ENCODE data around the gene IRGC.

GRCh38 chr19:43727593-43727853 is 11.6 kb downstream of the IRGC start:
- TF ChIP-seq E2F5 (CRISPR knock-in tag; IDR thresholded peaks at IDR 0.05) (no peak), ERG (CRISPR knock-in tag; IDR thresholded peaks at IDR 0.05) (no peak), CTCF (IDR thresholded peaks at IDR 0.05) (no peak), CREB1 (CRISPR knock-in tag; IDR thresholded peaks at IDR 0.05) (no peak), E2F1 (CRISPR knock-in tag; IDR thresholded peaks at IDR 0.05) (no peak), ATF3 (CRISPR knock-in tag; conservative IDR thresholded peaks at IDR 0.05) (no peak), ZNF138 (CRISPR knock-in tag; conservative IDR thresholded peaks at IDR 0.05) (no peak), RELA (CRISPR knock-in tag; IDR thresholded peaks at IDR 0.05; ENCODE audit: borderline replicate concordance) (no peak), FOXP1 (CRISPR knock-in tag; IDR thresholded peaks at IDR 0.05; ENCODE audit: borderline replicate concordance) (no peak), SMAD4 (CRISPR knock-in tag; IDR thresholded peaks at IDR 0.05) (no peak), MAX (CRISPR knock-in tag; IDR thresholded peaks at IDR 0.05) (no peak), MLX (CRISPR knock-in tag; IDR thresholded peaks at IDR 0.05) (no peak), ZNF121 (CRISPR knock-in tag; IDR thresholded peaks at IDR 0.05) (no peak)
